Ureter (tissue), 1 donor: ENCODE data around the gene PRKAA2. TPM values are rescaled to one million over a fixed set of nuclear protein-coding genes. Genes with fewer than 3 reads are reported as not detected.

Experiments used
- DNase-seq: peaks from one replicate; pipeline ENCODE4 v3.0.0-alpha.2; 2020; ENCODE audit warnings: low spot score
- total RNA-seq: library from RNA; stranded (reverse); gene quantifications from one replicate; pipeline ENCODE4 v1.2.4, GENCODE V29; 2023
- donor health status: DM: yes; HTN: yes; CAD: no.

PRKAA2 gene
- total RNA-seq, 1 donor from 2014 or later: 7.1 TPM

DNA sequence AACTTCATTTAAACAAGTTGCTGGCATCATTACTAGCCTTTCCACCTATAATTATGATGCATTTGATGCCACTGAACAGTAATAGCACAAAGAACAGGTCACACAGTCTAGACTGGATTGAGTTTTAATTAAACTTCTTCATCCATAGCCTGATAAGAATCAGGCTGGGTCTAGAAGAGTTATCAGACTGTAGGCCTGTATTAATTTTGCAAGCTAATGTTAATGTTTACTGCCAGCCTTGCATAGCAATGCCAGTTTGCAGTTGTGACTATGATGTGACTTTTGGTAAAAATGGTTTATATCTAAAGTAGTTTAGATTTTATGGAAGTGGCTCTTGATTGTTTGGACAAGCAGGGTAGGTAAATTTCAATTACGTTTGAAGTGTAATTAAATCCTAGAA lies 68.0 kb downstream of the PRKAA2 start:
- no peak for DNase-seq

DNA sequence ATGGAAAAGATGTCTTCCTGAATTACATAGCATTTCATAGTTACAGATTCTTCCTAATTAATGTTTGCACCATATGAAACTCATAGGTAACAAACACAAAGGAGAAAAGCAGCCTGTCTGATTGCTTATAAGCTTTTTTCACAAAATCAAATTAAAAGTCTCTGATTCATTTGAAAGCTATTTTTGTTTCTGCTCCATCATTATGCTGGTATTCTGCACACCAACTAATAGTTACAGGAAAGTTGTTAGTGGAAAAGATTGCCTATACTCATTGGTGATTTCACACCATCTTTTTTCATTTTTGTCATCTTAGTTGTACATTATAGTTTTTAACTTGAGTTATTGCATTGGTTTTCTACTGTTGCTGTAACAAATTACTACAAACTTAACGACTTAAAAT lies 70.0 kb downstream of the PRKAA2 start:
- DNase-seq: no peak

DNA sequence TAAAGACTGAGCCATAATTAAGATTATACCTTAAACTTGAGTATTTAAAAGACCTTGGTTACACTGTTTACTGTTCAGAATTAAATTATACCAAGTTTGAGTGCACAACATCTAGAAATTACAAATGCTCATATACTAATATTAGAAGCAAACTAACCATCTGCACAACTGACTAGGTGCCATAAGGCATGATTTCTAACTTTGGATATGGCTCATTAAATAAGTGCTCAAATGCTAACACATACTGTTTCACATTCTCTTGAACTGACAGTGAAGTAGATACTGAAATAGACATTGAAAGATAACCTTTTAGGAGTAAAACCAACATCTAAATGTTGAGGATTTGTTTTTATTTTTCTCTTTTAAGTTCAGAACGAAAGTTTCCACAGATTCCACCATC lies 74.1 kb downstream of the PRKAA2 start:
- DNase-seq: no peak

DNA sequence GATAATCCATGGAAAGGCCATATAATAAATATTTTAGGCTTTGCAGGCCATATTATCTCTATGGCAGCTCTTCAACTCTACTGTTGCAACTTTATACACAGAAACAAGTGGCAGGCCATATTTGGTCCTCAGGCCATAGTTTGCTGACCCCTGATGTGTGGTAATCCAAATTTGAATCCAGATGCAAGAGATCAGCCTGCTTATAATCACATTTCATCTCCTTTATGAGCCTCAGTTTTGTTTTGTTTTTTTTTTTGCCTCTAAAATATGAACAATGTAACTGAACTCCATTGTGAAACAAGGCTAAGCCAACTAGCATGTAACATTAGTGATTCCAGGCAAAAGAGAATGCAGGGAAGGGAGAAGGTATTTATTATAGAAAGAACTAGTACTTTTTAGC lies 81.6 kb downstream of the PRKAA2 start:
- no peak for DNase-seq

DNA sequence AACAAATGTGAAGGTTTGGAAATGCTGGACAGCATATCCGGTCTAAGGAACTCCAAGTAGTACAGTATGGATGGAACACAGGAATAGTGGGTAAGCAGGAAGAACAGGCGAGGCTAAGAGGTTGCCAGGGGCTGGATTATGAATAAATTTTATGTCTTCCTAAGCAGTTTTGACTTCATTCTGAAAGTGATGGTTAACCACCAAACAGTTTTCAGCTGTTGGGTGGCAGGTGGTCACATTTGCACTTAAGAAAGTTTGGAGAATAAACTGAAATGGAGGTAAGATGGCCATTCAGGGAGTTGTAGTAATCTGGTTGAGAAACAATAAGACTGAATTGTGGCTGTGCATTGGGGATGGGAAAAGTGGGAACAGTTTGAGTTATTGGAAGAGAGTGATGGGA lies 83.8 kb downstream of the PRKAA2 start:
- DNase-seq: no peak

DNA sequence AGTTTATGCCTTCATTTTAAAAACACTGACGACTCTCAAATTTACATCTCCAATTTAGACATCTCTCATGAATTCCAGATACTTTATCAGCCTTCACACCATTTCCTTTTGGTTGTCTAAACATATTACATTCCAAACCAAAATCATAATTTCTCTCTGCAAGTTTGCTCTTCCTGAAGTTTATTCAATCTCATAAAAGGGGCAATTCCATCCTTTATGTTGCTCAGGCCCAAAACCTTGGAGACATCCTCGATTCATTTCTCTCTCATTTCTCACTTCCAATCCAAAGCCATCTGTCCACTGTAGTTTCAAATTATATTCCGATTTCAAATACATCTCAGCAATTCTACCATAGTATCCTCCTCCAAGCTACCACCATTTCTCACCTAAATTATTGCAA lies 100.1 kb downstream of the PRKAA2 start:
- no peak for DNase-seq

DNA sequence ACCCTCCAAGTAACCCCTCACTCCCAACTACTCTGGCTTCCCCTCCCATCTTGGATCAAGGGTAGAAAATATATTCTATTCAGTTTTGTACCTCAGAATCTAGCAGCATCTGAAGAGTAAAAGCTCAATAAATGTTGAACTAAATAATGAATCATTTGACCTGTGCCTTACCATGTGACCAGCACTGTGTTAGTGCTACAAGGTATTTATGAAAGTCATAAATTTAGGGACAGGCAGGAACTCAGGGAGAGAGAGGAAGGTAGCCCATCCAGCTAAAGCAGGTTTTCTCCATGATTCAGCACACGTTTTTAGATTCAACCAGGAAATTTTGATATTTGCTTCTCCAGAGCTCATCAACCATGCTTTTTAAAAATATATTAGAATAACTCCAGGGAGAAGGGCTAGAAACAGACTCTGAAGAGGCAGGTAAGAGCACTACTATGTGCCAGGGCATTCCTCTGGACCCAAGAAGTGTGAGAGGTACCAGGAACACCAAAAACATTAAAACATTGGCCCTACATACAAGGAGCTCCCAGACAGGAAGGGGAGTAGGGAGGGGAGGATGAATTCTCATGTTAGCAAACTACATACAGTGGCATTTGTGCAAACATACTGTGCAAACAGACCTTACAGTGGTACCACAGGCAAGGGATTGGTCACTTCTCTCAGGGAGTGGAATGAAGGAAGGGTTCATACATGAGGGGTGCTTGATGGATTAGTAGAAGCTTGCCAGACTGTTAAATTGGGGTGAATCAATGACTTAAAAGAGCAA lies 109.8 kb downstream of the PRKAA2 start:
- no peak for DNase-seq

DNA sequence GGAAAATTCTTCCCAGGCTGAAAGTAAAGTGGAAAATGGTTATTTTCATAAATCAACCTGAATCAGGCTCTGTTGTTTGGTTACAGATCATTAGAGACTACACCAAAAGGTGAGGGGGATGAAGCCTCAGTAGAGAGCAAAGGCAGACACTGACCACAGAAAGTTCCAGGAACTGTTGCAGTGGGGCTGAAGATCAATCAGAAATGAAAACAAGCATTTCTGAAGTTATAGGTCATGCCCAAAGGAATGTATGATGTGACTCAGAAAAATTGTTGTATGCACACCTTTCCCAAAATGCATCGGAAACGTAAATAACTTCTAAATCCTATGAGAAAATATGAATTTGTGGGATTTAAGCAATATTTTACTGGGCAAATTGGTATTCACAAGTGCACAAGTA lies 110.8 kb downstream of the PRKAA2 start:
- DNase-seq: no peak

DNA sequence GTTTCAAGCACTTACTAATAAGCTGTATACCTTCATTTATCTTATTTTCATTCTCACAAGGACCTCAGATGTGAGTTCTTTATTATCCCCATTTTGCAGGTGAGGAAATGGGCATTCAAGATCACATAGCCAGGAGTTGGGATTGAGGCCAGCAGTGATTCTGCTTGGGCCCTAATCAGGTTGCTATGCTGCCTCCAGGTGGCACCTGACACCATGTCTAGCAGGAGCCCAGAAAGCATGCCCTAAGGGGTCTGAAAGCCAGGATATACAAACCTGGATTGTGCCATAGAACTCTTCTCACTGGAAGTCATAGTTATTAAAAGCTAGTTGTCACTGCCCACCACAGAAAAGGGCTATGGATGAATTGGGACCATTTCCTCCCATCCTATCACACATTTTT lies 113.0 kb downstream of the PRKAA2 start:
- no peak for DNase-seq

DNA sequence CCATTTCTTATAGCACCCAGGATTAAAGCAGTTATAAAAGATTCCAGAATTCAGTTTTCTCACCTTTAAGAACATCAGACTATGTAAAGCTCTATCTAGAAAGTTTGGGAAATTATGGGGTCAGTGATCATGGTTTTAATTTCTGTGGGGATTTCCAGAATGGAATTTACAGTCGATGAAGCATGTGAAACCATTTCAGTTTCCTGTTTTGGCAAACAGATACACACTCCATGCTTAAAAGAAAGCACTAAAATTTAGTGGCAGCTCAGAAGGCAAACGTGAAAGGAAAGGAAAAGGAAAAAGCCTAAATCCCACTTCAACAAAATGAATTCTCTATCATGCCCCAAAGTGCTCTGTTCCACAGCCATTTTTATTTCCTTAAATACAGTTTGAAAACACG lies 113.7 kb downstream of the PRKAA2 start:
- DNase-seq: no peak

Other genes with a start within 250 kb of the PRKAA2 start
- gene PLPP3, start 65.8 kb upstream of the PRKAA2 start, total RNA-seq: 109 TPM
- gene FYB2, start 174.1 kb downstream of the PRKAA2 start, total RNA-seq: 4.0 TPM
- 0.16 TPM for gene C8A, start 209.5 kb downstream of the PRKAA2 start, total RNA-seq